BJ (cell line): ENCODE results near the gene EDARADD. TPM values are rescaled to one million over a fixed set of nuclear protein-coding genes. Genes with fewer than 3 reads are reported as not detected.

Source experiments
- CTCF ChIA-PET: fragments of 350-600 bp; formaldehyde crosslinking; extraction: SDS; loops from one replicate; lab custom pipeline; 2021; ENCODE audit warnings: antibody characterized with exemption, inconsistent platforms; lab: Yijun Ruan, JAX
- POLR2A ChIA-PET: fragments of 300-600 bp; sonication (Branson Sonifier 250); formaldehyde crosslinking; extraction: SDS; loops from one replicate; lab custom pipeline; 2021; ENCODE audit warnings: antibody characterized with exemption; lab: Charles Lee
- DNase-seq: peaks from one replicate; pipeline ENCODE4 v3.0.0-alpha.2; 2011; ENCODE audit warnings: low read depth
- H3K27me3 ChIP-seq: 2 replicates; pipeline ENCODE4 v1.6.0; 2011; ENCODE audit warnings: low read length; ENCODE audit not compliant: control insufficient read depth, insufficient read depth
- H3K36me3 ChIP-seq: 2 replicates; pipeline ENCODE4 v1.5.1; 2011; ENCODE audit warnings: low read length; ENCODE audit not compliant: control insufficient read depth, insufficient read depth
- H3K4me3 ChIP-seq: 2 replicates; pipeline ENCODE4 v1.5.1; 2011; ENCODE audit warnings: low read depth, mild to moderate bottlenecking, control low read depth, low read length
- CTCF ChIP-seq: IDR thresholded peaks from 2 replicates; pipeline ENCODE4 v1.5.1; 2011; ENCODE audit warnings: low read depth, mild to moderate bottlenecking, control low read depth, inconsistent platforms, low read length, moderate library complexity; ENCODE audit not compliant: insufficient read depth
- polyA plus RNA-seq: library from polyadenylated mRNA; depleted of rRNA; stranded (reverse); fragments of >200 nt; gene quantifications from 2 replicates; pipeline ENCODE4 v1.2.3, GENCODE V29; 2011

EDARADD gene
- polyA plus RNA-seq, 1 experiment = not detected

GRCh38 chr1:236377832-236378535 is 16.1 kb upstream of the EDARADD start:
- DNase-seq = no peak
- ChIA-PET POLR2A (no interaction called here), CTCF (no interaction called here)
- H3K4me3 ChIP-seq = no peak overlapping the region
- no peaks in the 10 kb centered on the region for H3K27me3 ChIP-seq
- no peaks in the 10 kb centered on the region for H3K36me3 ChIP-seq
- TF ChIP-seq CTCF = no peak

GRCh38 chr1:236381565-236382158 is 12.4 kb upstream of the EDARADD start:
- CTCF ChIA-PET = interaction anchor here (1.2 kb wide), 1 partner anchor 278 kb away, joined by 3 read pairs; no protein-coding TSS in a partner anchor
- H3K36me3 ChIP-seq = no peaks in the 10 kb centered on the region

GRCh38 chr1:236388332-236388731 is 5.8 kb upstream of the EDARADD start:
- Histone ChIP-seq H3K4me3 (no peak overlapping the region), H3K27me3 (no peaks in the 10 kb centered on the region), H3K36me3 (no peaks in the 10 kb centered on the region)
- no peak for DNase-seq
- ChIA-PET POLR2A (no interaction called here), CTCF (no interaction called here)
- TF ChIP-seq CTCF = no peak

More at GRCh38 chr1:236381565-236382158, 12.4 kb upstream of the EDARADD start:
- no peak for TF ChIP-seq CTCF
- Histone ChIP-seq H3K4me3 (no peak overlapping the region), H3K27me3 (no peaks in the 10 kb centered on the region)
- DNase-seq = no peak
- POLR2A ChIA-PET = no interaction called here

- no peak for DNase-seq
- ChIA-PET CTCF (no interaction called here), POLR2A (no interaction called here)
- Histone ChIP-seq H3K27me3 (no peaks in the 10 kb centered on the region), H3K36me3 (no peaks in the 10 kb centered on the region), H3K4me3 (no peak overlapping the region)
- no peak for TF ChIP-seq CTCF
These were observed 4.8 kb upstream of the EDARADD start for GRCh38 chr1:236389253-236389652.

GRCh38 chr1:236391008-236391407 is 3.1 kb upstream of the EDARADD start:
- Histone ChIP-seq H3K27me3 (peaks cover 2% of the 10 kb centered on the region; the same call in 1 of the 2 replicates), H3K4me3 (no peak overlapping the region), H3K36me3 (no peaks in the 10 kb centered on the region)
- TF ChIP-seq CTCF = no peak
- CTCF ChIA-PET = no interaction called here
- DNase-seq = no peak
- POLR2A ChIA-PET = no interaction called here
